Activated T-cell treated with anti-CD3 and anti-CD28 coated beads for 24 hours (primary cell): ENCODE measurements around the gene SEMA3B.
"Not testable (repeated sequence)": the region's sequence is repeated elsewhere in the genome, so short reads cannot be mapped to it uniquely, and the experiment has no call there.

Experiments used
- DNase-seq: peaks from one replicate; pipeline ENCODE4 v3.0.0-alpha.2; 2020; ENCODE audit warnings: low read depth

SEMA3B gene

DNA sequence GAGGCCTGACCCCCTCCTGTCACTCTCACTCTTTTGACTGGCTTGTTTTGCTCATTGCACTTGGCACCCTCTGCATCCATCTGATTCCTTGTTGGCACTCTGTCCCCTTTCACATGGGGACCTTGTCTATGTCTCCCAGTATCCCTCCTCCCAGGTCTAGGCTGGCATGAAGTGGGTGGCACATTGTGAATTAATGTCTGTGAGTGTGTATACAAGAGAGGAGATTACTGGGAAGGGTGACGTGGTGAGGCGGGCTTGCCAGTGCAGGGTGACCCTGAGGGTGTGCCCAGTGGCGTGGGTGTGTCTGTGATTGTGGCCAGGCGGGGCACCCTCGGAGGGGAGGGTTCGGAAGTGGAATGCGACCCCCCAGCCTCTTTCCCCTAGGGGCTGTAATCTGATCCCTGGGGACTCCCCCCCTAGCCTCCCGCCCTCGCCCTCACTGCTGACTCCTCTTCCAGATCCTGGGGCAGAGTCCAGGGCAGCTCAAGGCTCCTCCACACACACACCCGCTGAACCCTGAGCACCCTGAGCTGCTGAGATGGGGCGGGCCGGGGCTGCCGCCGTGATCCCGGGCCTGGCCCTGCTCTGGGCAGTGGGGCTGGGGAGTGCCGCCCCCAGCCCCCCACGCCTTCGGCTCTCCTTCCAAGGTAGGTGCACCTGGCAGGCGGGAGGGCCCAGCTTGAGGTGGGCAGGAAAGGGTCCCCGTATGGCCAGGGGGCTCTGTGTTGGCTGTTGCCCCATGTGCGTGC lies at the start of gene SEMA3B:
Gene SEMA3B (plus strand): TSS at position 445 of the 749 bp plus-strand sequence. CDS start 94 bp downstream, at position 539.
- no peak for DNase-seq

DNA sequence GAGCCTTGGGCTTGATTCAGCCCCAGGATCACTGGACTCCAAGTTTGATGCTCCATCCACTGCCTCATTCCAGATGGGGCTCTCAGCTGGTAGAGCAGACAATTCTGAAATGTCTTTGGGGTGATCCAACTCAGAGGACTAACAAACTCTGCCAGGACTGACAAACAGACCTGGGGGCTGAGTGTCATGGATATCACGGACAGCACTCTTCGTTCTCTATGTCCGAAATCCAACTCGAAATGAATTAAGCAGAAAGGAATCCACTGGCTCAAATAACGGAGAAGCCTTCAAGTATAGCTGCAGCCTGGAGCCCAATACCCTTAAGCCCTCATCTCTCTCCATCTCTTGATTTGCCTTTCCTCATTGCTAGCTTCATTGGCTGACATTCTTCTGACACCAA lies 49.7 kb upstream of the SEMA3B start:
- no peak for DNase-seq

DNA sequence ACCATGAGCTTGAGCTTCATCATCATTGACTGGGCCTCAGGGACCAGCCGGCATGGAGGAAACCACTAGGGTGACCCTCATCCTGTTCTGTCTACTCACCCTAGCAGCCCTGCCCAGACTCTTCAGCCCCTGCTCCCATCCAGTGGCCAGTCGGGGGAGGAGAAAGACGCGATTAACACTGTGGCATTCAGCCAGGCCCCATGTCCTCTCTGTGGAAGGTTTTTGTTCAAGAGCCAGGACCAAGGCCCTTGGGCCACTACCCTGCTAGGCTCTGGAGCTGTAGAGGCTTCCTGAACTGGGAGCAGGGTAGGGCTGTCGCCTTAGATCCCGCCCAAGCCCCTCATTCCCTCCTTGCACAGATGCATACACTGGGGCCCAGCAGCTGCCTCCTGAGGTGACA lies 48.8 kb upstream of the SEMA3B start:
- no peak for DNase-seq

DNA sequence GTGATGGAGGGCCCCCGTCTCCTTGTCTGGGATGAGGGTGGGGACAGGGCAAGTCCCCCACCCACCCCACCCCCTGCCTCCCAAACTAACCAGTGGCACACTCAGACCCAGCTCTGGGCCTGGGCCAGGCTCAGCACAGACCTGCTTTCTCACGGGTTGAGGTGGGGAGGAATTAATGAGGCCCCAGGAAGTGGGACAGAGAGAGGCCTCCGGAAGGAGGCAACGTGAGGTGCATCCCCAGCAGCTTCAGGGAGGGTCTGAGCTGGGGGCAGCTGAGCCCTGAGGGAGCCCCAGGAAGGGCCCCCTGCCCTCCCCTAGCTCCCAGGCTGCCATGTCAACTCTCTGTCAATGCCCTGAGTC lies 47.9 kb upstream of the SEMA3B start:
- DNase-seq, result no peak

DNA sequence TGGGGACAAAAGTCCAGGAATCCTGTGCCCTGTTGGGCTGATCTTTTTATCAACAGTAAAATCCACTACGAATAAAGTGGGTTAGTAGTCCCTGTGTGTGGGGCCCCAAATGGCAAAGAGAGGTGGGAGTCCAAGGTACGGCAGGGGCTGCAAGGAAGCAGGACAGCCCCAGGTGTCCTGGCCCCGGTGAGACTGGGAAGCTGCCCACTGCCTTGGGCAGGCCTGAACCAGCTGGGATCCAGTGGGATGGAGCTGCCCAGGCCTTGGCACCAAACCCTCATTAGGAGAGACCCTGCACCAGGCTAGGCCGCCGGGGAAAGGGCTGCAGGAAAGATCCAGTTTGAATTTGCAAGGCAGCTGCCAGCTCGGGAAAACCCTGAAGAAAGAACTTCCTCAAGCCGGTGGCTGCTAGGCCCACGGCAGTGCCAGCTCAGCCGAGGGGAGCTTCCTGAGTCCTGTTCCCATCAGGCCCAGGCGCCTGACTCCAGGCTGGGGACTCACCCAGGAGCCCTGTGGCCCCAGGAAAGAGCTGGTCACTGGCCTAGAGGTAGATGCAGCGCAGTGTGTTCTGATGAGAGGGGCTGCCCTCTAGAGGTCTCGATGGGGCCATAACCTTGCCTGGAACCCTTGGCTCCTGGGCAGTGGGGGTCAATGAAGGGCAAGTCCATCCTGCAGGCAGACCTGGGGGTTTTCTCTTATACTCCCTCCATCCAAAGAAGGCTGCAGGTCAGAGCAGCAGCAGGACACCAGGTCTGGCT lies 47.4 kb upstream of the SEMA3B start:
- no peak for DNase-seq

DNA sequence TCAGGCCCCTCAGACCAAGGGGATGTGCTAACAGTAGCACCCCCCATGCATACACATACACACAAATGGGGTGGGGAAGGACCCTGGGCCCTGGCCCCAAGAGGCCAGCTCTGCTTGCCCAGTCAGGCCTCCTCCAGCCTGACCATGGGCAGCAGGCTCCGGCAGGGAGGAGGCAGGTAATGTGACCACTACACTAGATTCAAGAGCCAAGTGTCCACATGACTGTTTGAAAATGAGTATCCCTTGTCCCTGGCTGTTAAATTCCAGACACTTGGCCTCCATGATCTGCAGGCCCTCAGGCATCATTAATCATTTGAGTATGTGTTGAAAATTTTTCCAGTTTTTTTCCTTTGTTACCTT lies 46.8 kb upstream of the SEMA3B start:
- no peak for DNase-seq

DNA sequence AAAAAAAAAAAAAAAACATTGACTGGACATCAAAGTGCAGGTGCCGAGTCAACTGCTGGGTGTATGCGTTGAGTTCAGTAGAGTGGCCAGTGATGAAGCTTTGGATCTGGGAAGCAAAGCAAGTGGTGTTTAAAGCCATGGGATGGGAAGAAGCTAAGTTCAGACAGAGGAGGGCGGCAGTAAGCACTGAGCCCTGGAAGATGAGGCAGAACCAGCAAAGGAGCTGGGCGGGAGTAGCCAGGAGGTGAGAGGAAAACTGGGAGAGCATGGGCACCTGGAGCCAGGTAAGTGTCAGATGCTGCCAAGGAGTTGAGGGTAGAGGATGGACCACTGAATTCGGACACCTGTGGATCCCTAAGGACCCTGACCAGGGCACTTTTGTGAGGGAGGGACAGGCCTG lies 44.3 kb upstream of the SEMA3B start:
- DNase-seq, result no peak

DNA sequence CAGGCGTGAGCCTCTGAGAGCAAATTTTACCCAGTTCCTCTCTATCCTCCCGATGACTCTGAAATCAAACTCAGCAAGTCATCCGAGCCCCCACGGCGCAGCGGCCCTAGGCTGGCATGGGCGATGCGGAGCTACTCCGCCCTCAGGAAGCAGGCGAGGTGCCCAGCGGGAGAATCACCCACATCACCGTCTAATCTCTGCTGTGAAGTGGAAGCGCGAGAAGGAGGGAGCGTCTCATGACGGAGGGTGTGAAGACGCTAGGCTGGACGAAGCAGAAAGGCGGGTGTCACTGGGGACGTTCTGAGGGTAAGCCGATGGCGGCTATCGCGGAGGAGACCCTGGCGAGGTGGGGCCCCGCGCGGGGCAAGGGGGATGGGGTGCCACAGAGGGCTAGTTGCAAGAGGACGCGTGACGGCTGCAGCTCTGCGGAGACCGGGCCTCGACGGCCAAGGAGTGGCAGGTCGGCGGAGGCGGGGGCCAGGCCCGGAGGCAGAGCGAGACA lies 42.0 kb upstream of the SEMA3B start:
- DNase-seq, result peak; percentile 34

DNA sequence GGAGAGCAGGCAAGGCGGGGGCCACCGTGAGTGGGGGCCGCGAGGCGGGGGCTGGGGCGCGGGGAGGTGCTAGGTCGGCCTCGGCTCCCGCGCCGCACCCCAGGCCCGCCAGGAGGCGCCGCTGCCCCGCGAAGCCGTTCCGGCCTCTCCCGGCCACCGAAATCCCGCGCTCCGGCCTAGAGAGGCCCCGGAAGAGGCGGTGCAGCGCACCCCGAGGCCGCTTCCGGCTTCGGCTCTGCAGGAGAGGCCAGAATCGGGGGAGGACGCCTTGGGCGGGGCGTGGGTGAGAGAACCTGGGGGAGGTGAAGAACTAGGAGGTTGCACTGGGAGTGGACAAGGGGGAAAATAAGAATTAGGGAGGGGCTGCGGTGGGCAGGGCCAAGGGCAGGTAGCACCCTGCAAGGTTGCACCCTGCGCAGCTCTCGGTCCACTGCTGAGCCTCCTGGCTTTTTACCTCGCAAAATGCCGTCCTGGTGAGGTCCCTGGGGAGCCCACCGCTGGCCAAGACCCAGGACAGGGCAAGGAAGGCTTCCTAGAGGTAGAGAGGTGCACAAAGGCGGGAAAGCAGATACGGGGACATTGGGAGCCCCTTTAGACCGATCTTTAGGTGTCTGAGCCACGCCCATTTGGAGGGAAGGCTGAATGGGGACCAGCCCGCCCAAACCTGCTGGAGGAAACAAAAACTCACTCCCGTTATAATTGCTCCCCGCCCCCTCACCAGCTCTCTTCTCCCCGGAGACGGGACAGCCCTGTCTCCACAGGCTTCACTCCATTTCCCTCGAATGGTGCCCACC lies 41.4 kb upstream of the SEMA3B start:
- peak; percentile 84 for DNase-seq

DNA sequence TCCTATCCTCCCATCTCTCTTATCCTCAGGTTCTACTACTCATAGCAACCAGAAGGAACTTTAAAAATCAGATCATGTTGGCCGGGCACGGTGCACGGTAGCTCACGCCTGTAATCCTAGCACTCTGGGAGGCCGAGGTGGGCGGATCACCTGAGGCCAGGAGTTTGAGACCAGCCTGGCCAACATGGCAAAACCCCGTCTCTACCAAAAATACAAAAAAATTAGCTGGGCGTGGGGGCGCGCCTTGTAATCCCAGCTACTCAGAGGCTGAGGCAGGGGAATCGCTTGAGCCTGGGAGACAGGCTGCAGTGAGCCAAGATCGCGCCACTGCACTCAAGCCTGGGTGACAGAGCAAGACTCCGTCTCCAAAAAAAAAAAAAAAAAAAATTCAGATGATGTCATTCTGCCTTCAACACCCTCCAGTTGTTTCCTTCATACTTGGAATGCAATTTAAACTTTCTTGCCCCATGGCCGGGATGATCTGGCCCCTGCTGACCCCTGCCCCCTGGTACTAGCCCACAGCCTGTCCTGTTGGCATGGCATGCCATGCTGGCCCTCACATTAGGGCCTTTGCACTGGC lies 40.7 kb upstream of the SEMA3B start:
- DNase-seq, result not testable (repeated sequence)

DNA sequence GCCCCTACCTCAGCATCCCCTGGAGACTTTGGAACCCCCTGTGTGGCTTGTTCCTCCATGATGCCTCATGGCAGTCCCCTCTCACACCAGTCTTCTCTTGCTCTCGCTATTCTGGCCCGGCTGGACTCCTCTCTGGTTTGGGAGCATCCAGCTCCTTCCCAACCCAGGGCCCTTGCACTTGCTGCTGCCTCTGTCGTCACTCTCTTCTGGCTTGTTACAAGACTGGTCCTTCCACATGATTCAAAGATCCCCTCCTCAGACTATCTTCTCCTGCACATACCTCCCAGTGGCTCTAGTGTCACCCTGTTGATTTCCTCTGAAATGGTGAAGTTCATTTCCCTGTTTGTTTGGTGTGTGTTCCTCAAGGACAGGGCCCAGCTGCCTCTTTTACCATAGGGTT lies 39.5 kb upstream of the SEMA3B start:
- DNase-seq, result no peak

DNA sequence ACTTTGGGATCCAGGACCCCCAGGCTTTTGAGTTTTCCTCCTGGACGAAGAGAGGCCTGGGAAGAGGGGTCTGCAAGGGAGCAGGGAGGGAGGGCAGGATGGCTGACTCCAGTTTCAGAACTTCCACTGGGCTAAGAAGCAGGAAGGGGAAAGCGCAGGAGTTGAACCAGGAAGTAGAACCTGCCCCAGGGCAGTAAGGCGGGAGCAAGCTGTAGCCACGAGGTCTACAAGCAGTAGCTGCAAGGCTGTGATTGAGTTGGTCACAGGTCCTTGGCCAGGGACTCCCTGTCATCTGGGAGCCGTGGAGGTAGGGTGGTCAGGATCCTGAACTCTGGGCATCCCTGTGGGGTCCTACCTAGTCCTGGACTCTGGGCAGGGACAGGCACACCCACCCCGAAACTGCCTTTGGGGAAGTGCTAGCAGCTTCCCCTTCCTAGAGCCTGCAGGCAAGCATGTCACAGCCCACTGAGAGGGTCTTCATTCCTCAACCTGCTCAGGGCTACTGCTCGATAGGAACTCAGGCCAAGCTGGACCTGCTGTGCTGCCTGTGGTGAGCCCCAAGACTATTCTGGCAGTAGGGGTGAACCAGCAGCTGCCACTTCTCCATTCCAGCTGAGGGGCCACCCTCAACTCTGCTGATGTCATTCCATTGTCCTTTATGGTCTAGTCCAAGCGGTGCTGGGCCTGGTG lies 38.7 kb upstream of the SEMA3B start:
- DNase-seq, result no peak

DNA sequence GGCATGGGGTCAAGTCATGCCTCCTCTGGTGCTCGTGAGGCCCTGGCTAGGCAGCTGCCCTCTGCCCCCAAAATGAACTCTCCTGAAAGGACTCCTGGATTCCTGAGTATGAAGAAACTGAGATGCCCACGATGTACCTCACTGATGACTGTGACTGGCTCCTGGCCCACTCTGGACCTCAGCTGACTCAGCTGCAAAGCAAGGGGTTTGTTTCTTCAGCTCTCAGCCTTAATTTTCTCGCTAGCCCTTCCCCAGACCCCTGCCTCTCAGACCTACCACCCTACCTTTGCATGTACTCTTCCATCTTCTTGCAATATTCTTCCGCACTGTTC lies 38.2 kb upstream of the SEMA3B start:
- no peak for DNase-seq

DNA sequence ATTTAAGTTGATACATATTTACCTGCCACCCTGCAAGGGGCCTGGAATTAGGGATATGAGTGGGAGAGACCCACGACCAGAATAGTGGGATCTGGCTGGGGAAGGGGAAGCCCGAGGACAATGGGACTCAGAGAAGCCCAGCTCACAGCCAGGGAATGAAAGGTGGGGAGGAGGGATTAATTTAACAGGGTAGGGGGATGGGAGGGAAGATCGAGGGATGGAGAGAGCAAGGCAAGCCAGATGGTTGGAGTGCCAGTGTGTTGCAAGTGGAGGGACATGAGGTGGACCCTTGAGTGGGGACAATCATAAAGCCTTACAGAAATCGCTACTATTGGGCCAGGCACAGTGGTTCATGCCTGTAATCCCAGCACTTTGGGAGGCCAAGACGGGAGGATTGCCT lies 37.4 kb upstream of the SEMA3B start:
- DNase-seq, result no peak

DNA sequence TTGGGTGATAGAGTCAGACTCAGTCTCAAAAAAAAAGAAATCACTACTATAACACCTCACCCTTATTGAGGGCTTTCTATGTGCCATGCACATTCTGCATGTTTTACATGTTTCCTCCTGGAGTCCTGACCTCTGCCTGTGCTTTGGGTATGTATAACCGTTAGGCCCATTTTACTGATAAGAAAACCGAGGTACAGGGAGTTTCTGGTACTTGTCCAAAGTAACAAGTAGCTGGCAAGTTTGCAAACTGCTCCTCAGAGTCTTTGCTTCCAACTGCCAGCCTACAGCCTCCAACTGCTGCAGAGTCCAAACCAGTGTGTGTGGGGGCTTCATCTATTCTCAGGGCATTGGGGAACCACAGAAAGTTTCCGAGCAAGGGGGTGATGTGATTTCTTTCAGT lies 36.6 kb upstream of the SEMA3B start:
- no peak for DNase-seq

DNA sequence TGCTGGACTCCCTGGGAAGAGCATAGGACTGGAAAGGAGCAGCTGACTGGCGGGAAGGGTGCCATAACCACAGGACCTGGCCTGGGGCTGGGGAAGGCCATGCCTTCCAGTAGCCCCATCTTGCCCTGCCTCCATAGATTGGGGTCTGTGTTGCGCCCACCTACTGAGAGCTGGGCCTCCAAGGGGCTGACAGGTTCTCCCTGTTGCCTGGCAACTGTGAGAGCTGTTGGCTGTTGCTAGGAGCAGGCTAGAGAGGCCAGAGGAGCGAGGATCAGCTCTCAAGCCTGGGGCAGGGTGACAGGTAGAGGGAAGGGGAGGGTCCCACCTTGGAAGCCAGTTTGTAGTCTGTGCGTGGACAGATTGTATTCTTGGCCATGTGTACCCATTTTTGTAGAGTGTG lies 35.8 kb upstream of the SEMA3B start:
- no peak for DNase-seq

DNA sequence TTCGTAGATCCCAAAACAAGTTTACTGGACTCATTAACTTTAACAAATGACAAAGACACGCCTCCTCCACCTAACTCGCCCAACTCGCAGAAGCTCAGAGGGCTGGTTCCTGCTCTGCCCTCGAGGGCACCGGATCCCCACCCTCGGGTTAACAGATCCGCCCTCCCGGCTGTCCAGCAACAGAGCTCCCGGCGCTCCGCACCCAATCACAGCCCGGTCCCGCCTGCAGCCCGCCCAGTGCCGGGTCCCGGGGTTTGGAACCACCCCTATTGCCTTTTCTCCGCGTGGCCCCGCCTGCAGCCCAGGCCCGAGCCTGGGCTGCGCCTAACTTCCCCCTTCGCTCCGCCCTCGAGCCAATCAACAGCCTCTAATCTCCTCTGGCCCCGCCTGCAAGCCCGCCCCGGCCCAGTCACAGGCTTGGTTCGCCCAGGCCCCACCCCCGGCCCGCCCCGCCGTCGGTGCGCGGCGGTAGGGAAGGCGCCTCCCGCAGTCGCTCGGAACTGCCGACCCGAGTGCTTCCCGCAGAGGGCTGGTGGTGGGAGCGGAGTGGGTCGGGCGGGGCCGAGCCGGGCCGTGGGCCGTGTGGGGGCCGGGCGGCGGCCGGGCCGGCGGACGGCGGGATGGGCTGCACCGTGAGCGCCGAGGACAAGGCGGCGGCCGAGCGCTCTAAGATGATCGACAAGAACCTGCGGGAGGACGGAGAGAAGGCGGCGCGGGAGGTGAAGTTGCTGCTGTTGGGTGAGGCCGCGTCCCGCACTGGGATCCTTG lies 33.0 kb upstream of the SEMA3B start, which contains the start of gene GNAI2:
Gene GNAI2 (plus strand): TSS at position 489 of the 768 bp plus-strand sequence. CDS start 132 bp downstream, at position 621.
- peak; percentile 98 for DNase-seq

DNA sequence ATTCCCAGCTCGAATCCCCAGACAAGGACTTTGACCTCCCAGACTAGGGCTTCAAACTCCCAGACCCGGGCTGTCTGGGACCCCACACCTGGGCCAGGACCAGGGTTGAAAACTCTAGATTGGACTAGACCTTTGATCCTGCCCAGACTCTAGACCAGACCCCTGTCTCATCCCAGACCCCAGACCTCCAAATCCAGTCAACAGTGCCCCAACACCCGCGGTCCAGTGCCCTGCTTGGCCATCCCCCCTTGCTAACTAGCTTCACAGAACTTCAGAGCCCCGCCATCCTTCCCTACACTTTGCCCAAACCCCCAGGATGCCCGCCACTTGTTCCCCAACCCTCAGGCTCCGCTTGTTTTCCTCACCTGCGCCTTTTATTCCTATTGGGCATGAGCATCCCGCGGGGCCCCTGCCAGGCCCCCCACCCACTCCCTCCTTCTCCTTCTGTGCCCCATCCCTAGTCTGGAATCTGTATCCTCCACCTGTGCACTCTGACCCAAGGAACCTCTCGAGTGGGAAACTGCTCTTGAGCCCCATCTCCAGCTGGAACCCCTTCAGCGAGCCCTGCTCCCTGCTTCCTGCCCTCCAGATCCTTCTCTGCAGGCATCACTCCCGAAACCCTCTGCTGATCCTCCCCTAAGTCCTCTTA lies 32.3 kb upstream of the SEMA3B start:
- no peak for DNase-seq

DNA sequence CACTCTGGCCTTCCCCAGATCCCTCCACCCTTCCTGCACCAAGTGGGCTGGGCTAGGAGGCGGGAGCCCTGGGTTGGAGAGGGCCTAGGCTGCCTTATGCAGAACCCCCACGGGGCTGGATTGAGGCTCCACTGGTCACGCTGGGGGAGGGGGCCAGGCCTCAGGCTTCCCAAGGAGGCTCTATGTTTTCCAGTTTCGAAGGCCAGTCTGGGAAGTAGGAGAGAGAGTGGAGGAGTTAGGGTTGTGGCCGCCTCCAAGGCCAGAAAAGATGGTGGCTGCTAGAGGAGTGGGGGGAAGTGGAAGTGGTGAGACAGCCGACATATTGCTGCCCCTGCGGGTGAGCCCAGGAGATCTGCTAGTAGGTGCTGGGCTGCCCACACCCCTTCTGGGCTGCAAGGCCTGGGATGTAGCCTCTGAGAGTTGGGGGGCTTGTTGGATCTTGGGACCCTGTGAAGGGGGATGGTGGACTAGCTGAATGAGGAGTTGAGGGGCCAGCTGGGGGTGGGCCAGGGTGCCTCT lies 31.8 kb upstream of the SEMA3B start:
- DNase-seq, result no peak
